Tibial nerve (tissue), 3 donors: ENCODE results near the gene MISP.

ENCODE experiments used
- CTCF ChIP-seq, 5 experiments: fragments of 200-600 bp in 3 of 5; fragments of 450-650 bp in 2 of 5; sonication (generic) in 3 of 5; IDR thresholded peaks; one replicate each; pipeline ENCODE4 v1.5.1; 2016 to 2019; ENCODE audit warnings: antibody characterized with exemption in 5 of 5, mild to moderate bottlenecking in 3 of 5, moderate library complexity in 2 of 5
- POLR2A ChIP-seq, 2 donors: fragments of 450-650 bp; IDR thresholded peaks; one replicate each; pipeline ENCODE4 v1.6.1; 2017; ENCODE audit warnings: antibody characterized with exemption in 2 of 2, mild to moderate bottlenecking in 2 of 2, moderate library complexity in 2 of 2

GRCh38 chr19:803686-804418 lies 52.9 kb downstream of the MISP start:
- TF ChIP-seq CTCF (IDR thresholded peaks at IDR 0.05): no peak
- TF ChIP-seq POLR2A (IDR thresholded peaks at IDR 0.05): no peak
